BE2C (cell line): ENCODE results near the gene NWD2.
"Not testable (repeated sequence)": the region's sequence is repeated elsewhere in the genome, so short reads cannot be mapped to it uniquely, and the experiment has no call there.

Experiments
- DNase-seq: peaks from one replicate; pipeline ENCODE4 v3.0.0-alpha.2; 2020
- H3K27me3 ChIP-seq: fragments of 250-450 bp; sonication (Bioruptor Pico); 2 replicates; pipeline ENCODE4 v1.5.1; 2020; ENCODE audit warnings: mild to moderate bottlenecking
- H3K36me3 ChIP-seq: fragments of 250-450 bp; sonication (Bioruptor Pico); 2 replicates; pipeline ENCODE4 v1.5.1; 2020; ENCODE audit warnings: mild to moderate bottlenecking
- H3K4me1 ChIP-seq: fragments of 250-450 bp; sonication (Bioruptor Pico); 2 replicates; pipeline ENCODE4 v1.5.1; 2020
- H3K4me3 ChIP-seq: 2 replicates; pipeline ENCODE4 v1.5.1; 2011; ENCODE audit warnings: low read depth, low read length
- H3K9me3 ChIP-seq: fragments of 250-450 bp; sonication (Bioruptor Pico); 2 replicates; pipeline ENCODE4 v1.5.1; 2020
- CTCF ChIP-seq: IDR thresholded peaks from 2 replicates; pipeline ENCODE4 v1.5.1; 2012; ENCODE audit warnings: mild to moderate bottlenecking, low read depth, low read length

NWD2 gene

GRCh38 chr4:37483610-37484009 lies 239.1 kb downstream of the NWD2 start:
- Histone ChIP-seq H3K36me3 (no peaks in the 10 kb centered on the region), H3K9me3 (no peaks in the 10 kb centered on the region), H3K4me1 (no peaks in the 10 kb centered on the region), H3K4me3 (no peak overlapping the region), H3K27me3 (no peaks in the 10 kb centered on the region)
- no peak for TF ChIP-seq CTCF
- DNase-seq, result no peak

DNA sequence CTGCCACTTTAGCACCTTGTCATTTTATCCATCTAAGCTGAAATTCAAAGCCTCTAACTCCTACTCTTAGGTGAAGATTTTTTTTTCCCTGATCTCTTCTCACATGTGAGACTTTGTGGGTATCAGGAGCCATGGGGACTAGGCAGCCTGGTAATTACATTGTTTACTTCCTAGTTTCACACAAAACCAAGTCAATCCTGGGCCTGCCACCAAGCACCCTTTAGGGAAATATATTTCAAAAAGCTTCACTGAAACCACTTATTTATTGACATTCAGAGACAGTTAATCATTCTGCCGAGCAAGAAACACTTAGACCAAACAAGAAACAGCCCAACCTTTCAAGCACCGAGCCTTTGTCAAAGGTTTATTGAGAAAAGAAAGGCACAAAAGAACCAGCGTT lies 241.6 kb downstream of the NWD2 start:
- TF ChIP-seq CTCF, result no peak
- no peaks in the 10 kb centered on the region for H3K36me3 ChIP-seq
- no peaks in the 10 kb centered on the region for H3K9me3 ChIP-seq
- no peak overlapping the region for H3K4me3 ChIP-seq
- no peak for DNase-seq
- no peaks in the 10 kb centered on the region for H3K27me3 ChIP-seq
- H3K4me1 ChIP-seq, result no peaks in the 10 kb centered on the region

DNA sequence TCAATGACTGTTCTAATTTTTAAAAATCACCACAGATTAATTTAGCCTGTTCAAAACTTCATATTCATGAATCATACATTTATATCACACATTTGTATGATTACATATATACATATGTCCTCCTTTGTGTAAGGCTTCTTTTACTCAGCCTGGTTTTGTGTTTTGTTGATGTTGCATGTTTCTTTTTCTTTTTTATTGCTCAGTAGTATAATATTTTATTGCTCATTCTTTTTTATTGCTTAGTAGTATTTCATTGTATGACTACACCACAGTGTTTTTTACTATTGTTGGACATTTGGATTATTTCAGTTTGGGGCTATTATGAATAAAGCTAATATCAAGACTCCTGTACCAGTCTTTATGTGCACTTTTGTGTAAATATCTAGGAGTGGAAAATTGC lies 243.1 kb downstream of the NWD2 start:
- H3K4me3 ChIP-seq, result no peak overlapping the region
- H3K36me3 ChIP-seq, result no peaks in the 10 kb centered on the region
- no peaks in the 10 kb centered on the region for H3K27me3 ChIP-seq
- DNase-seq, result no peak
- no peak for TF ChIP-seq CTCF
- H3K9me3 ChIP-seq, result no peaks in the 10 kb centered on the region
- H3K4me1 ChIP-seq, result no peaks in the 10 kb centered on the region

GRCh38 chr4:37489697-37490096 lies 245.2 kb downstream of the NWD2 start:
- Histone ChIP-seq H3K4me1 (no peaks in the 10 kb centered on the region), H3K4me3 (no peak overlapping the region), H3K36me3 (no peaks in the 10 kb centered on the region), H3K9me3 (no peaks in the 10 kb centered on the region), H3K27me3 (no peaks in the 10 kb centered on the region)
- TF ChIP-seq CTCF, result no peak
- no peak for DNase-seq

GRCh38 chr4:37490391-37491347 lies 246.1 kb downstream of the NWD2 start:
- Histone ChIP-seq H3K36me3 (no peaks in the 10 kb centered on the region), H3K9me3 (no peaks in the 10 kb centered on the region), H3K4me1 (no peaks in the 10 kb centered on the region), H3K27me3 (no peaks in the 10 kb centered on the region), H3K4me3 (no peak overlapping the region)
- TF ChIP-seq CTCF, result no peak
- no peak for DNase-seq

DNA sequence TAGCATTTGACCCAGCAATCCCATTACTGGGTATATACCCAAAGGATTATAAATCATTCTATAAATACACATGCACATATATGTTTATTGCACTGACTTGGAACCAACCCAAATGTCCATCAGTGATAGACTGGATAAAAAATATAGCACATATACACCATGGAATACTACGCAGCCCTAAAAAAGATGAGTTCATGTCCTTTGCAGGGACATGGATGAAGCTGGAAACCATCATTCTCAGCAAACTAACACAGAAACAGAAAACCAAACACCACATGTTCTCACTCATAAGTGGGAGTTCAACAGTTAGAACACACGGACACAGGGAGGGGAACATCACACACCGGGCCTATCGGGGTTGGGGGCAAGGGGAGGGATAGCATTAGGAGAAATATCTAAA lies 250.8 kb downstream of the NWD2 start:
- not testable (repeated sequence) for H3K4me3 ChIP-seq, H3K27me3 ChIP-seq, DNase-seq, H3K36me3 ChIP-seq, H3K9me3 ChIP-seq, H3K4me1 ChIP-seq
